ENCODE measurements around the gene WNT7A.

Gene WNT7A

GRCh38 chr3:13844911-13845310, 35.0 kb downstream of the WNT7A start:
- no peak for DNase-seq

DNA sequence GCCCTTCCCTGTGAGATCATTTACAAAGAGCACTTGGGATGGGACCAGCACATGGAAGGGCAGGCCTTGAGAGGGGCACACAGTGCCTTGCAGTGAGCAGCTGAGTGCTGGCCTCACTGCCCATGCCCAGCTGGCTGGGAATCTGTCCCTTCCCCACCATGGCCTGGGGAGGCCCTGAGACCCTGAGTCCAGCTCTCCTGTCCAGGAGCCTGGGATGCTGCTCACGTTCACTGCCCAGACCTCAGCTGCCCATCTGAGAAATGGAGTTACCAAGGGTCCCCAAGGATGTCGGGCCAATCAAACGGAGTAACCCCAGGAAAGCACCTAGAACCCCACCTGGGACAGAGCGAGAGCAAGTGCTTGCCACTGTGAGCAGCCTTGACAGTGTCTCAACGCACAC, 35.6 kb downstream of the WNT7A start:
- DNase-seq = no peak

DNA sequence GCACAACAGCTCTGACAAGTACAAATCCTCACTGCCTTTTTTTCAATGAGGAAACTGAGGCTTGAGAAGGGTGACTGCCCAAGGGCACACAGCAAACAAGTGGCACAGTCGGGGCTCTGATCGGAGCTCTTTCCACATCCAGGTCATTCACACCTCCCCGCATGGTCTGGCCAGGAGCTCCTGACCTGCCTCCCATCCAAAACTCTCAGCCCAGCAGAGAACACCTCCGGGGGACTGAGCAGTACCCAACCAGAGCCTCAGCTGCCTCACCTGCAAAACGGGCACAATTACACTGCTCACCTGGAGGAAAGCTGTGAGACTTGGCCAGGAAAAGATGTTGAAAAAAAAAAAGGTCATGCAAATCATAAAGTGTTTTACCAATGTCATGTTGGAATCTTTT, 36.5 kb downstream of the WNT7A start:
- DNase-seq = no peak

GRCh38 chr3:13842226-13842625, 37.6 kb downstream of the WNT7A start:
- no peak for DNase-seq

DNA sequence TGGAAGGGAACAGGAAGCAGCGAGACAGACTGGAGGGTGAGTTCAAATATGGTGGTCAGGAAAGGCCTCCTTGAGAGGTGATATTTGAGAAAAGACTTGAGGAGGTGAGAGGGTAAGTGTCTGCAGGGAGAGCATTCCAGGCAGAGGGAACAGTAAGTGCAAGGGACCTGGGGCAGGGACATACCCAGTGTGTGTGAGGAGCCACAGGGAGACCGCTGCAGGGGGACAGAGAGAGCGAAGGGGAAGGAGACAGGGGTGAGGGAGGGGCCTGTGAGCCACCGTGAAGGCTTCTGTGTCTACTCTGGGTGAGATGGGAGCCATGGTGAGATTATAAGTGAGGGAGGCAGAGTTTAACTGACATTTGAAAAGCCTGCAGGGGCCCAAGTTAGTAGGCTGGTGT, 38.0 kb downstream of the WNT7A start:
- DNase-seq = no peak

- no peak for DNase-seq
Observed at GRCh38 chr3:13841141-13841540, 38.7 kb downstream of the WNT7A start.

DNA sequence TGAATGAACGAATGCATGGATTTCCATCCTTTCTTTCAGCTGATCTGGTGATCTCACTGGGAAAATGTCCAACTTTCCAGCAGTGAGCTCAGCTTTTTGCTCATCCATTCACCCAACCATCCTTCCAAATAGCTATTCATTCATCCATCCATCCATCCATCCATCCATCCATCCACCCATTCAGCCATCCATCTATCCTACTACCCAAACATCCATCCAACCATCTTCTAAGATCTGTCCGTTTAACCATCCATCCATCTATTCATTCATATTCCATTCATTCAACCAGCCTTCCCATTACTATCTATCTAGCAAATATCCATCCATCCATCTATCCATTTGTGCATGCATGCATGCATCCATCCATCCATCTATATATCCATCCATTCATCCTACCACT, 39.4 kb downstream of the WNT7A start:
- DNase-seq = no peak

- no peak for DNase-seq
Observed at GRCh38 chr3:13839726-13840340, 40.0 kb downstream of the WNT7A start.

DNA sequence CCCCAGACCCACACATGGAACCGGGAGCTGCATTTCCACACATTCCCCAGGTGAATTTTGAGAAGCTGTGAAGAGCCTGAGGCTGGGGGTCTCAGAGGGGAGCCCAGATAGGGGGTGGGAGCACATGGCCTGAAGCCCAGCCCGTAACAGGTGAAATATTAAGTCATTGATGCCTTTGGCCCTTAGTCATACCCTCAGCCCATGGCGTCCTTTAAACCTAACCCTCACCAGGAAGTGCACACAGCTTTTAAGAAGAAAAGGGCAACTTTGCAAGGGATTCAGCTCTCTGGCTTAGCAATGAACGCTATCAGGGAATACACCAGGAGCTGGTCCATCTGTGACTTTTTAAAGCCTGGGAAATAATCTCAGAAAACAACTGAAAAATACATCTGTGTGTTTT, 40.6 kb downstream of the WNT7A start:
- DNase-seq = no peak

DNA sequence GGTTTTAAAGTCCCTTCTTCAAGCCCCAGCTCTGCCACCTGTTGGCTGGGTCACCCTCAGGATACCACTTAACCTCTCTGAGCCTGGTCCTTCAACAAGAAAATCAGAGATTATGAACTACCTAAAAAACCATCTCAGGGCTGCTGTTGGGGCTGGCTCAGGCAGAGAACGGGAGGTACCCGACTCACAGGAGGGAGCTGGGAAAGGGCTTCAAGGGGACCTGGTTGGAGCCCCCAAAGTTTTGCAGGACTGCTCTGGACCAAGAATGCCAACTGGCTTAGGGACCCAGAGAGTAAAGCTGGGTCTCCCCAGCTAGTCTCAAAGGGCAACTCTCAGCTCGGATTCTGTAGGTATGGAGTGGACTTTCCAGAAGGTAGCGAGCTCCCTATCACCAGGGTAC, 41.5 kb downstream of the WNT7A start:
- DNase-seq = no peak

GRCh38 chr3:13837751-13838150, 42.1 kb downstream of the WNT7A start:
- no peak for DNase-seq

- DNase-seq = no peak
Observed at GRCh38 chr3:13836658-13837587, 42.9 kb downstream of the WNT7A start.

GRCh38 chr3:13835246-13835645, 44.6 kb downstream of the WNT7A start:
- DNase-seq = no peak

DNA sequence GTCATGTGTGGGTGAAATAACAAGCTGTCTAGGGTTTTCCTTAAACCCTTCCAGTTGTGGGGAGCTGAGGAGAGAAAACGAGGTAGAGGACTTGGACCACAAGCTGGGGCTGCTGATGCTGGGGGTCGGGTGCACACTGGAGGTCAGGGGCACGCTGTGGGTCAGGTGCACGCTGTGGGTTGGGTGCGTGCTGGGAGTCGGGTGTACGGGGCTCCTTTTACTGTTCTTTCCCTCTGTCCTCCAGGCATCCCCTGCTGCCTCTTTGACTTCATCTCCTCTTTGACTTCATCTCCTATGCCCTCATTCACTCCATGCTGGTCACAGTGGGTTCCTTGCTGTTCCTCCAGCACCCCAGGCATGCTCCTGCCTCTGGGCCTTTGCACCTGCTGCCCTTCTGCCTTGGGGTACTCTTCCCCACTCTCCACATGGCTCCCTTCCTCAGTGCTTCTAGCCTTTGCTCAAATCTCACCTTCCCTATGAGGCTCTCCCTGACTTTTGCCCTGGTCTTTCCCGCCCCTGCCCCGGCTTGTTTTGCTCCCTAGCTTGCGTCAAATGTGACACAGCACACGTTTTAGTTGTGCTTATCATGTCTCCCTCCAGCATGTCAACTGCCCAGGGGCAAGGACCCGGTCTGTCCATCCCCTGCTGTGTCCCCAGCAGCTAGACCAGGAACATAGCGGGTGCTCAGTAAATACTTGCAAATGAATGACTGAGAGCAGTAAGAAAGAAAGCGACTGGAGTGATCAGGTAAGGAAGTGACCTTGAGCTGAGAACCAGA, 45.4 kb downstream of the WNT7A start:
- no peak for DNase-seq

DNA sequence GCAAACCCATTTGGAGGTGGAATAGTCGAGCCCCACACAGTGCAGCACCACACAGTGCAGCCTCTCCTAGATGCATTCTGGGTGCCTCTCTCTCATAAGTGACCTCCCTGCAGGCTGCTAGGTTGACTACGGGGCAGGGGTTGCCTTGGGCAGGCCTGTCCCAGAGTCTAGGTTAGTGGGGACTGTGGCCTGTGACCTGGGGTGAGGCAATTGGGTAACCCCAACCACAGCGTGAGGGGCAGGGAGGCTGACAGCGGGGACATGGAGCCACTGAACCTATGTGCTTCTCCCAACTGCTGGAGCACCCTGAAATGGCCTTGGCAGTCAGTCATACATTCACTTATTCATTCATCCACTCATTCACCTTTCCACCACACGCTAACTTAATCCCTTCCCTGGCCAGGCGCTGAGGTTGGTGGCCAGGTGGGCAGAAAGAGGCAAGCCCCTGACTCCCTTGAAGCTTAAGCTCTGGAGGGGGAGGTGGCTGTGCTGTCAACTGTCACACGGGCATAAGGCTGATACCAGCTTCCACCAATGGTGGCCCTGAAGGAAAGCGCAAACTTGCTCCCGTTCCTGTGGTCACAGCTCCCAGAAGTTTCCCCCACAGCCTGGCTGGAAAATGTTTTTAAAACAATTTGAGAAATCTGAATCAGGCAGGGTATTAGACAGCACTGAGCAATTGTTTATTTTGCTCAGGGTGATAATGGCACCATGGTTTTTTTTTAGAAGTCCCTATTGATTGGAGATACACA, 46.2 kb downstream of the WNT7A start:
- DNase-seq = no peak

DNA sequence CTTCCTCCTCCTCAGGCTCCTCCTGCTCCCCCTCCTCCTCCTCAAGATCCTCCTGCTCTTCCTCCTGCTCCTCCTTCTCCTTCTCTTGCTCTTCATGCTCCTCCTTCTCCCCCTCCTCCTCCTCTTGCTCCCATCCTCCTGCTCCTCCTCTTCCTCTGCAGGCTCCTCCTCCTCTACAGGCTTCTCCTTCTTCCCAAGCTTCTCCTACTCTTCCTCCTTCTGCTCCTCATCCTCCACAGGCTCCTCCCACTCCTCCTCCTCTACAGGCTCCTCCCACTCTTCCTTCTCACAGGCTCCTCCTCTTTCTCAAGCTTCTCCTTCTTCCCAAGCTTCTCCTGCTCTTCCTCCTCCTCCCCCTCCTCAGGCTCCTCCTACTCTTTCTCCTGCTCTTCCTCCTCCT, 47.7 kb downstream of the WNT7A start:
- no peak for DNase-seq

DNA sequence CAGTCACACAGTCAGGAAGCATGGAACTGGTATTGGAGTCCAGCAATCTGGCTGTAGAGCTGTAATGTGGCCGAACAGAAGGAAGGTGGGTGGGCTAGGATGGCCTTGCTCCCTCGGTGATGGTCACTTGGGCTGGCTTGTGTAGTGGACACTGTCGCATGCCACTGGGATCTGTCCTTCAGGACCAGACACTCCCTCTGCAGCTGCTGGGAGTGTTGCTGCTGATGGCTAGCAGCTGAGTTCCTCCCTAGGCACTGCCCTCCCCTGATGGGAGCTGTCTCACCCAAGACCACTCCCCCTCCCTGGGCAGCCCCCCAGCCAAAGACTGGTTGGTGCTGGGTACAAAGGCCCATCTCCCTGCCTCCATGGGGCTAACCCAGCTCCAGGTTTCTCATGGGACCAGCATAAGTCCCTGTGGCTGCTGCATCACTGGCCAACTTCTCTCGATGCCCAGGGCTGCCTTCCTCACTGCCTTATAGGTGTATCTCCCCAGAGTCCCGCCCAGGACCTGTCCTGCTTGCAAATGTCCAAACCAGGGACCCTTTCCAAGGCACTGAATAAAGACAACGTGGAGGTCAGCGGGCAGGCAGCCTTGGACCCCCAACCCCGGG, 48.4 kb downstream of the WNT7A start:
- DNase-seq = no peak

GRCh38 chr3:13829311-13829710, 50.6 kb downstream of the WNT7A start:
- DNase-seq = no peak

- no peak for DNase-seq
Observed at GRCh38 chr3:13828501-13829265, 51.2 kb downstream of the WNT7A start.

DNA sequence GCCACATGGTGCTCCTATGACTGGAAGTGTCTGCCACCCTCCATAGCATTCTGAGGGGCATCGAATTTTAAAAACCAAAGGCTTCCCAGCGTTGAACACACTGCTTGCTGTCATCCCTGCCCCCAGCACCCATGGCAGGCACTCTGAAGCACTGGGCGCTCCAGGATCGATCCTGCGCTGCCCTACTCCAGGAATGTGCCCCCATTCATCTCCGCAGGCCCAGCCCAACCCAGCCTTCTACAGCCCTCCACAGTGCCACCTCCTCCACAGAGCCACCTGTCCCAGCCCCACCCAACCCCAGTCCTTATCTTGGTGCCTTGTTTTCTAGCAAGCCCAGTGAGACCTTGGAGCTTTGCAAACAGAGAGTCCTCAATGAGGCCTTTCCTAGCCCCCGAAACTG, 52.2 kb downstream of the WNT7A start:
- no peak for DNase-seq

- no peak for DNase-seq
Observed at GRCh38 chr3:13827256-13827655, 52.6 kb downstream of the WNT7A start.

- no peak for DNase-seq
Observed at GRCh38 chr3:13826672-13827071, 53.2 kb downstream of the WNT7A start.
